ENCODE data around the gene SEPTIN7. TPM values are rescaled to one million over a fixed set of nuclear protein-coding genes. Genes with fewer than 3 reads are reported as not detected.

SEPTIN7 gene
- total and polyA plus RNA-seq, 2 of the 13 experiments (the other 11 are each of a cell fraction or from before 2014, with no cell fraction given): 103 to 129 TPM

DNA sequence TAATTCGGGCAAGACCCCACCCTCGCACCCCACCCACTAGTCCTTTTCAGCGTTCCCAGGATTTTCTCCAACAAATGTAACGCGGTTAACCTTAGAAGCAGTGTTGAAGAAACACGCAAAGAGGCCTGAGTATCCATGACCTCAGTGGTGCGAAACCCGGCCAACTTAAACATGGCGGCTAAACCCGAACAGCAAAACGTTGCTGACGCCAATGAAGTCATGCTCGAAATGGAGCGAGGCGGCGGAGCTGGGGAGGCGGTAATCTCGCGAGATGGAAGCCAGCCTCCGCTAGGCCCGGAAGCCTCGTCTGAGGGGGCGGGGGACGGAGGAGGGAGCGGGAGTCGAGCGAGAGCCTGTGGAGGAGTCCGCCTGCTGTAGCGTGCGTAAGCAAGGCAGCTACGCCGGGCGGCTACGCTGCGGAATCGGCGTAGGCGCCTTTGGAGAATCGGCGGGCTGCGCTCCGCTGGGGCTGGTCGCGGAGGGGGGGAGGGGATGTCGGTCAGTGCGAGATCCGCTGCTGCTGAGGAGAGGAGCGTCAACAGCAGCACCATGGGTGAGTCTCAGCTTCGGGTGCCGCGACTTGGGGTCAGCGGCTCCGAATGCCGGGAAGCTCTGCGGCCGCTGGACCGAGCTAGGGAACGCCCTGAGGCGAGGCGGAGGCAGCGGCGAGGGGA lies at the start of gene SEPTIN7 (continued):
- TF ChIP-seq HIVEP1 (CRISPR knock-in tag; IDR thresholded peaks at IDR 0.05) (peak; percentile 63; the same call in 1 of the 2 replicates), ZNF644 (CRISPR knock-in tag; IDR thresholded peaks at IDR 0.05; ENCODE audit: low read depth) (0 out of 2 replicates have a peak, but pooled peaks have one; percentile 9), NFE2L1 (CRISPR knock-in tag; IDR thresholded peaks at IDR 0.05; ENCODE audit: borderline replicate concordance) (no peak), SKI (IDR thresholded peaks at IDR 0.05; ENCODE audit: partially characterized antibody) (peak; percentile 42), NBN (conservative IDR thresholded peaks at IDR 0.05) (no peak), ATRX (CRISPR knock-in tag; IDR thresholded peaks at IDR 0.05; ENCODE audit: borderline replicate concordance) (no peak), DMAP1 (CRISPR knock-in tag; IDR thresholded peaks at IDR 0.05) (peak; percentile 82), ARNT (IDR thresholded peaks at IDR 0.05) (no peak), ZNF780A (CRISPR knock-in tag; IDR thresholded peaks at IDR 0.05) (peak; percentile 24; the same call in 1 of the 2 replicates), GATAD2A (CRISPR knock-in tag; IDR thresholded peaks at IDR 0.05) (no peak), ELF1 (CRISPR knock-in tag; IDR thresholded peaks at IDR 0.05) (peak; percentile 96), KDM4B (CRISPR knock-in tag; IDR thresholded peaks at IDR 0.05) (no peak), SRY (CRISPR knock-in tag; IDR thresholded peaks at IDR 0.05) (0 out of 2 replicates have a peak, but pooled peaks have one; percentile 79), TMF1 (CRISPR knock-in tag; IDR thresholded peaks at IDR 0.05; ENCODE audit: low read depth) (no peak), ZNF205 (CRISPR knock-in tag; IDR thresholded peaks at IDR 0.05) (peak; percentile 86), GTF3A (CRISPR knock-in tag; conservative IDR thresholded peaks at IDR 0.05) (no peak)
- TF ChIP-seq, protein P1, sequence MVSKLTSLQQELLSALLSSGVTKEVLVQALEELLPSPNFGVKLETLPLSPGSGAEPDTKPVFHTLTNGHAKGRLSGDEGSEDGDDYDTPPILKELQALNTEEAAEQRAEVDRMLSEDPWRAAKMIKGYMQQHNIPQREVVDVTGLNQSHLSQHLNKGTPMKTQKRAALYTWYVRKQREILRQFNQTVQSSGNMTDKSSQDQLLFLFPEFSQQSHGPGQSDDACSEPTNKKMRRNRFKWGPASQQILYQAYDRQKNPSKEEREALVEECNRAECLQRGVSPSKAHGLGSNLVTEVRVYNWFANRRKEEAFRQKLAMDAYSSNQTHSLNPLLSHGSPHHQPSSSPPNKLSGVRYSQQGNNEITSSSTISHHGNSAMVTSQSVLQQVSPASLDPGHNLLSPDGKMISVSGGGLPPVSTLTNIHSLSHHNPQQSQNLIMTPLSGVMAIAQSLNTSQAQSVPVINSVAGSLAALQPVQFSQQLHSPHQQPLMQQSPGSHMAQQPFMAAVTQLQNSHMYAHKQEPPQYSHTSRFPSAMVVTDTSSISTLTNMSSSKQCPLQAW (CRISPR knock-in tag; IDR thresholded peaks at IDR 0.05): peak; percentile 71
- TF ChIP-seq, protein P2, sequence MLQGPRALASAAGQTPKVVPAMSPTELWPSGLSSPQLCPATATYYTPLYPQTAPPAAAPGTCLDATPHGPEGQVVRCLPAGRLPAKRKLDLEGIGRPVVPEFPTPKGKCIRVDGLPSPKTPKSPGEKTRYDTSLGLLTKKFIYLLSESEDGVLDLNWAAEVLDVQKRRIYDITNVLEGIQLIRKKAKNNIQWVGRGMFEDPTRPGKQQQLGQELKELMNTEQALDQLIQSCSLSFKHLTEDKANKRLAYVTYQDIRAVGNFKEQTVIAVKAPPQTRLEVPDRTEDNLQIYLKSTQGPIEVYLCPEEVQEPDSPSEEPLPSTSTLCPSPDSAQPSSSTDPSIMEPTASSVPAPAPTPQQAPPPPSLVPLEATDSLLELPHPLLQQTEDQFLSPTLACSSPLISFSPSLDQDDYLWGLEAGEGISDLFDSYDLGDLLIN (CRISPR knock-in tag; IDR thresholded peaks at IDR 0.05; ENCODE audit: borderline replicate concordance): no peak; the same call in 1 of the 2 replicates
- TF ChIP-seq, protein P3, sequence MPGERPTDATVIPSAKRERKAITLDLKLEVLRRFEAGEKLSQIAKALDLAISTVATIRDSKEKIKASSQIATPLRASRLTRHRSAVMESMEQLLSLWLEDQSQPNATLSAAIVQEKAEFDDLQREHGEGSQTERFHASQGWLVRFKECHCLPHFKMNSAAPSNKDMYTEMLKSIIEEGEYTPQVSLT (CRISPR knock-in tag; IDR thresholded peaks at IDR 0.05; ENCODE audit: borderline replicate concordance, low read depth): no peak
- TF ChIP-seq, protein P4, sequence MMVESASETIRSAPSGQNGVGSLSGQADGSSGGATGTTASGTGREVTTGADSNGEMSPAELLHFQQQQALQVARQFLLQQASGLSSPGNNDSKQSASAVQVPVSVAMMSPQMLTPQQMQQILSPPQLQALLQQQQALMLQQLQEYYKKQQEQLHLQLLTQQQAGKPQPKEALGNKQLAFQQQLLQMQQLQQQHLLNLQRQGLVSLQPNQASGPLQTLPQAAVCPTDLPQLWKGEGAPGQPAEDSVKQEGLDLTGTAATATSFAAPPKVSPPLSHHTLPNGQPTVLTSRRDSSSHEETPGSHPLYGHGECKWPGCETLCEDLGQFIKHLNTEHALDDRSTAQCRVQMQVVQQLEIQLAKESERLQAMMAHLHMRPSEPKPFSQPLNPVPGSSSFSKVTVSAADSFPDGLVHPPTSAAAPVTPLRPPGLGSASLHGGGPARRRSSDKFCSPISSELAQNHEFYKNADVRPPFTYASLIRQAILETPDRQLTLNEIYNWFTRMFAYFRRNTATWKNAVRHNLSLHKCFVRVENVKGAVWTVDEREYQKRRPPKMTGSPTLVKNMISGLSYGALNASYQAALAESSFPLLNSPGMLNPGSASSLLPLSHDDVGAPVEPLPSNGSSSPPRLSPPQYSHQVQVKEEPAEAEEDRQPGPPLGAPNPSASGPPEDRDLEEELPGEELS (CRISPR knock-in tag; IDR thresholded peaks at IDR 0.05): no peak; the same call in 1 of the 2 replicates
- TF ChIP-seq, protein P5, sequence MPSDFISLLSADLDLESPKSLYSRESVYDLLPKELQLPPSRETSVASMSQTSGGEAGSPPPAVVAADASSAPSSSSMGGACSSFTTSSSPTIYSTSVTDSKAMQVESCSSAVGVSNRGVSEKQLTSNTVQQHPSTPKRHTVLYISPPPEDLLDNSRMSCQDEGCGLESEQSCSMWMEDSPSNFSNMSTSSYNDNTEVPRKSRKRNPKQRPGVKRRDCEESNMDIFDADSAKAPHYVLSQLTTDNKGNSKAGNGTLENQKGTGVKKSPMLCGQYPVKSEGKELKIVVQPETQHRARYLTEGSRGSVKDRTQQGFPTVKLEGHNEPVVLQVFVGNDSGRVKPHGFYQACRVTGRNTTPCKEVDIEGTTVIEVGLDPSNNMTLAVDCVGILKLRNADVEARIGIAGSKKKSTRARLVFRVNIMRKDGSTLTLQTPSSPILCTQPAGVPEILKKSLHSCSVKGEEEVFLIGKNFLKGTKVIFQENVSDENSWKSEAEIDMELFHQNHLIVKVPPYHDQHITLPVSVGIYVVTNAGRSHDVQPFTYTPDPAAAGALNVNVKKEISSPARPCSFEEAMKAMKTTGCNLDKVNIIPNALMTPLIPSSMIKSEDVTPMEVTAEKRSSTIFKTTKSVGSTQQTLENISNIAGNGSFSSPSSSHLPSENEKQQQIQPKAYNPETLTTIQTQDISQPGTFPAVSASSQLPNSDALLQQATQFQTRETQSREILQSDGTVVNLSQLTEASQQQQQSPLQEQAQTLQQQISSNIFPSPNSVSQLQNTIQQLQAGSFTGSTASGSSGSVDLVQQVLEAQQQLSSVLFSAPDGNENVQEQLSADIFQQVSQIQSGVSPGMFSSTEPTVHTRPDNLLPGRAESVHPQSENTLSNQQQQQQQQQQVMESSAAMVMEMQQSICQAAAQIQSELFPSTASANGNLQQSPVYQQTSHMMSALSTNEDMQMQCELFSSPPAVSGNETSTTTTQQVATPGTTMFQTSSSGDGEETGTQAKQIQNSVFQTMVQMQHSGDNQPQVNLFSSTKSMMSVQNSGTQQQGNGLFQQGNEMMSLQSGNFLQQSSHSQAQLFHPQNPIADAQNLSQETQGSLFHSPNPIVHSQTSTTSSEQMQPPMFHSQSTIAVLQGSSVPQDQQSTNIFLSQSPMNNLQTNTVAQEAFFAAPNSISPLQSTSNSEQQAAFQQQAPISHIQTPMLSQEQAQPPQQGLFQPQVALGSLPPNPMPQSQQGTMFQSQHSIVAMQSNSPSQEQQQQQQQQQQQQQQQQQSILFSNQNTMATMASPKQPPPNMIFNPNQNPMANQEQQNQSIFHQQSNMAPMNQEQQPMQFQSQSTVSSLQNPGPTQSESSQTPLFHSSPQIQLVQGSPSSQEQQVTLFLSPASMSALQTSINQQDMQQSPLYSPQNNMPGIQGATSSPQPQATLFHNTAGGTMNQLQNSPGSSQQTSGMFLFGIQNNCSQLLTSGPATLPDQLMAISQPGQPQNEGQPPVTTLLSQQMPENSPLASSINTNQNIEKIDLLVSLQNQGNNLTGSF (CRISPR knock-in tag; IDR thresholded peaks at IDR 0.05): no peak

Data from HepG2 (cell line).